Neural progenitor cell (in vitro differentiated cells): Measurements from ENCODE around the gene TAS2R60. TPM values are rescaled to one million over a fixed set of nuclear protein-coding genes. Genes with fewer than 3 reads are reported as not detected.

Experiments used
- DNase-seq: peaks from one replicate; pipeline ENCODE4 v3.0.0-alpha.2; 2016; ENCODE audit warnings: low spot score
- H2AFZ ChIP-seq: fragments of 200-600 bp; sonication (generic); replicated peaks from 2 replicates; pipeline ENCODE4 v1.6.1; 2016; ENCODE audit warnings: antibody characterized with exemption
- H3F3A ChIP-seq: fragments of 200-600 bp; sonication (generic); 2 replicates; pipeline ENCODE4 v1.6.1; 2016; ENCODE audit warnings: antibody characterized with exemption, low read depth
- H3K27ac ChIP-seq: fragments of 200-600 bp; sonication (generic); 2 replicates; pipeline ENCODE4 v1.5.1; 2016; ENCODE audit warnings: mild to moderate bottlenecking
- H3K27me3 ChIP-seq: fragments of 200-600 bp; sonication (generic); 2 replicates; pipeline ENCODE4 v1.6.1; 2016; ENCODE audit warnings: mild to moderate bottlenecking, moderate library complexity
- H3K36me3 ChIP-seq: fragments of 200-600 bp; sonication (generic); 2 replicates; pipeline ENCODE4 v1.5.1; 2016
- H3K4me1 ChIP-seq: fragments of 200-600 bp; sonication (generic); 2 replicates; pipeline ENCODE4 v1.6.1; 2016; ENCODE audit warnings: mixed run types
- H3K4me2 ChIP-seq: fragments of 200-600 bp; sonication (generic); 2 replicates; pipeline ENCODE4 v1.6.1; 2016
- H3K4me3 ChIP-seq: fragments of 200-600 bp; sonication (generic); 2 replicates; pipeline ENCODE4 v1.5.1; 2016
- H3K79me2 ChIP-seq: fragments of 200-600 bp; sonication (generic); 2 replicates; pipeline ENCODE4 v1.6.1; 2016; ENCODE audit warnings: low read depth
- H3K9ac ChIP-seq: fragments of 200-600 bp; sonication (generic); 2 replicates; pipeline ENCODE4 v1.6.1; 2016
- H3K9me3 ChIP-seq: fragments of 200-600 bp; sonication (generic); 2 replicates; pipeline ENCODE4 v1.5.1; 2016; ENCODE audit warnings: low read depth
- H4K20me1 ChIP-seq: fragments of 200-600 bp; sonication (generic); 2 replicates; pipeline ENCODE4 v1.6.1; 2016; ENCODE audit warnings: low read depth
- H3K27ac Mint-ChIP-seq: 3 replicates; pipeline ENCODE4 v1.8.0; 2021; ENCODE audit warnings: mixed read lengths
- H3K27me3 Mint-ChIP-seq: 2 replicates; pipeline ENCODE4 v1.8.0; 2022; ENCODE audit warnings: low read depth, mild to moderate bottlenecking, inconsistent platforms, moderate library complexity, mixed read lengths; ENCODE audit not compliant: insufficient read depth
- H3K36me3 Mint-ChIP-seq: 3 replicates; pipeline ENCODE4 v1.8.0; 2021; ENCODE audit warnings: mixed read lengths
- H3K4me1 Mint-ChIP-seq: 3 replicates; pipeline ENCODE4 v1.8.0; 2021; ENCODE audit warnings: mixed read lengths
- H3K4me3 Mint-ChIP-seq: 3 replicates; pipeline ENCODE4 v1.8.0; 2021; ENCODE audit warnings: mild to moderate bottlenecking, moderate library complexity, mixed read lengths
- H3K9me3 Mint-ChIP-seq: 3 replicates; pipeline ENCODE4 v1.8.0; 2020; ENCODE audit warnings: mixed read lengths
- EZH2 ChIP-seq: fragments of 200-600 bp; sonication (generic); IDR thresholded peaks from 2 replicates; pipeline ENCODE4 v1.6.1; 2017; ENCODE audit warnings: antibody characterized with exemption, mild to moderate bottlenecking, moderate library complexity
- EZH2phosphoT487 ChIP-seq: fragments of 200-600 bp; sonication (generic); IDR thresholded peaks from 2 replicates; pipeline ENCODE4 v1.6.1; 2017; ENCODE audit warnings: antibody characterized with exemption
- total RNA-seq: library from RNA; depleted of rRNA; stranded (reverse); fragments of >200 nt; gene quantifications from 2 replicates; pipeline ENCODE4 v1.2.3, GENCODE V29; 2015; ENCODE audit warnings: low replicate concordance
- TF ChIP-seq, protein P1 (sequence below): fragments of 200-600 bp; sonication (generic); IDR thresholded peaks from 2 replicates; pipeline ENCODE4 v1.5.1; 2017; ENCODE audit warnings: antibody characterized with exemption, mild to moderate bottlenecking

TAS2R60 gene
- total RNA-seq, 1 donor from 2014 or later, result not detected

- no peak for DNase-seq
These were observed 45.3 kb upstream of the TAS2R60 start for GRCh38 chr7:143397710-143398530.

GRCh38 chr7:143398616-143399015 lies 44.6 kb upstream of the TAS2R60 start:
- TF ChIP-seq, protein P1, sequence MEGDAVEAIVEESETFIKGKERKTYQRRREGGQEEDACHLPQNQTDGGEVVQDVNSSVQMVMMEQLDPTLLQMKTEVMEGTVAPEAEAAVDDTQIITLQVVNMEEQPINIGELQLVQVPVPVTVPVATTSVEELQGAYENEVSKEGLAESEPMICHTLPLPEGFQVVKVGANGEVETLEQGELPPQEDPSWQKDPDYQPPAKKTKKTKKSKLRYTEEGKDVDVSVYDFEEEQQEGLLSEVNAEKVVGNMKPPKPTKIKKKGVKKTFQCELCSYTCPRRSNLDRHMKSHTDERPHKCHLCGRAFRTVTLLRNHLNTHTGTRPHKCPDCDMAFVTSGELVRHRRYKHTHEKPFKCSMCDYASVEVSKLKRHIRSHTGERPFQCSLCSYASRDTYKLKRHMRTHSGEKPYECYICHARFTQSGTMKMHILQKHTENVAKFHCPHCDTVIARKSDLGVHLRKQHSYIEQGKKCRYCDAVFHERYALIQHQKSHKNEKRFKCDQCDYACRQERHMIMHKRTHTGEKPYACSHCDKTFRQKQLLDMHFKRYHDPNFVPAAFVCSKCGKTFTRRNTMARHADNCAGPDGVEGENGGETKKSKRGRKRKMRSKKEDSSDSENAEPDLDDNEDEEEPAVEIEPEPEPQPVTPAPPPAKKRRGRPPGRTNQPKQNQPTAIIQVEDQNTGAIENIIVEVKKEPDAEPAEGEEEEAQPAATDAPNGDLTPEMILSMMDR, result no peak
- TF ChIP-seq EZH2phosphoT487, result no peak
- peaks cover 5% of the 10 kb centered on the region for H3K4me1 Mint-ChIP-seq
- Histone ChIP-seq H3K4me2 (no peak overlapping the region), H3K27ac (no peak overlapping the region), H3K4me1 (no peaks in the 10 kb centered on the region), H2AFZ (no peak overlapping the region), H3K27me3 (no peaks in the 10 kb centered on the region), H3F3A (no peaks in the 10 kb centered on the region), H4K20me1 (no peaks in the 10 kb centered on the region), H3K79me2 (no peaks in the 10 kb centered on the region), H3K4me3 (no peak overlapping the region), H3K9ac (no peak overlapping the region), H3K36me3 (no peaks in the 10 kb centered on the region), H3K9me3 (no peaks in the 10 kb centered on the region)
- peaks cover 4% of the 10 kb centered on the region for H3K36me3 Mint-ChIP-seq
- peaks cover 6% of the 10 kb centered on the region for H3K27me3 Mint-ChIP-seq
- H3K4me3 Mint-ChIP-seq, result no peak overlapping the region
- DNase-seq, result no peak
- peaks cover 4% of the 10 kb centered on the region for H3K9me3 Mint-ChIP-seq
- H3K27ac Mint-ChIP-seq, result no peak overlapping the region

More at GRCh38 chr7:143397710-143398530, 45.3 kb upstream of the TAS2R60 start:
- H3K4me1 Mint-ChIP-seq, result peaks cover 5% of the 10 kb centered on the region
- Histone ChIP-seq H3K9ac (no peak overlapping the region), H3K79me2 (no peaks in the 10 kb centered on the region), H3K27me3 (no peaks in the 10 kb centered on the region), H3F3A (no peaks in the 10 kb centered on the region), H2AFZ (no peak overlapping the region), H3K4me1 (no peaks in the 10 kb centered on the region), H3K4me3 (no peak overlapping the region), H3K27ac (no peak overlapping the region), H4K20me1 (no peaks in the 10 kb centered on the region), H3K9me3 (no peaks in the 10 kb centered on the region), H3K36me3 (no peaks in the 10 kb centered on the region), H3K4me2 (no peak overlapping the region)
- TF ChIP-seq EZH2, result no peak
- TF ChIP-seq EZH2phosphoT487, result no peak
- TF ChIP-seq, protein P1, result no peak
- peaks cover 8% of the 10 kb centered on the region for H3K27me3 Mint-ChIP-seq
- H3K36me3 Mint-ChIP-seq, result peaks cover 8% of the 10 kb centered on the region
- H3K9me3 Mint-ChIP-seq, result peaks cover 4% of the 10 kb centered on the region
- H3K4me3 Mint-ChIP-seq, result no peak overlapping the region
- H3K27ac Mint-ChIP-seq, result no peak overlapping the region

GRCh38 chr7:143399151-143399550 lies 44.1 kb upstream of the TAS2R60 start:
- H4K20me1 ChIP-seq, result no peaks in the 10 kb centered on the region
- H3K4me3 ChIP-seq, result no peak overlapping the region
- no peak for DNase-seq
- no peaks in the 10 kb centered on the region for H3K9me3 ChIP-seq
- peaks cover 4% of the 10 kb centered on the region for H3K9me3 Mint-ChIP-seq
- H3K27me3 ChIP-seq, result no peaks in the 10 kb centered on the region
- H3F3A ChIP-seq, result no peaks in the 10 kb centered on the region
- peaks cover 5% of the 10 kb centered on the region for H3K4me1 Mint-ChIP-seq
- no peak overlapping the region for H2AFZ ChIP-seq
- no peak overlapping the region for H3K4me2 ChIP-seq
- H3K27ac ChIP-seq, result no peak overlapping the region
- H3K9ac ChIP-seq, result no peak overlapping the region
- no peaks in the 10 kb centered on the region for H3K4me1 ChIP-seq
- H3K36me3 ChIP-seq, result no peaks in the 10 kb centered on the region
- peaks cover 4% of the 10 kb centered on the region for H3K27me3 Mint-ChIP-seq
- H3K79me2 ChIP-seq, result no peaks in the 10 kb centered on the region
- peaks cover 1% of the 10 kb centered on the region for H3K36me3 Mint-ChIP-seq
- H3K4me3 Mint-ChIP-seq, result no peak overlapping the region
- no peak overlapping the region for H3K27ac Mint-ChIP-seq
- TF ChIP-seq EZH2phosphoT487 (no peak), EZH2 (no peak)
- TF ChIP-seq, protein P1, result no peak
